Brain microvascular endothelial cell (primary cell): Measurements from ENCODE around the gene TFIP11.

Experiments
- DNase-seq: peaks from one replicate; pipeline ENCODE4 v3.0.0-alpha.2; 2020
- H3K27ac ChIP-seq: fragments of 250-450 bp; sonication (Bioruptor Pico); 2 replicates; pipeline ENCODE4 v1.5.1; 2020; ENCODE audit warnings: mild to moderate bottlenecking, moderate library complexity
- H3K27me3 ChIP-seq: fragments of 250-450 bp; sonication (Bioruptor Pico); replicated peaks from 2 replicates; pipeline ENCODE4 v1.5.1; 2020; ENCODE audit warnings: mild to moderate bottlenecking
- H3K36me3 ChIP-seq: fragments of 250-450 bp; sonication (Bioruptor Pico); replicated peaks from 2 replicates; pipeline ENCODE4 v1.5.1; 2020; ENCODE audit warnings: mild to moderate bottlenecking
- H3K4me3 ChIP-seq: 2 replicates; pipeline ENCODE4 v1.5.1; 2011; ENCODE audit warnings: low read depth, mild to moderate bottlenecking, control low read depth, low read length, moderate library complexity
- CTCF ChIP-seq: IDR thresholded peaks from 2 replicates; pipeline ENCODE4 v1.5.1; 2011; ENCODE audit warnings: low read depth, mild to moderate bottlenecking, moderate library complexity, low read length, control low read depth, inconsistent platforms; ENCODE audit errors: missing control alignments
- in situ Hi-C: cut with HindIII; loops from 2 replicates; pipeline ENCODE4 v1.10.0; 2017; ENCODE audit warnings: low sequenced_read_pairs, low pct_ligation_motif_present

The TFIP11 gene

GRCh38 chr22:26512149-26512793 is at the start of gene TFIP11:
Gene TFIP11, minus strand, starts transcription at chr22:26512473. Its CDS starts 2,201 bp downstream, at chr22:26510272.
- in situ Hi-C loops = no loop called here
- Histone ChIP-seq H3K27me3 (no peaks in the 10 kb centered on the region), H3K4me3 (peak within 1 kb of the TSS; percentile 99), H3K27ac (peak within 1 kb of the TSS; percentile 56), H3K36me3 (peaks cover 23% of the 10 kb centered on the region)
- peak; percentile 94 for DNase-seq
- TF ChIP-seq CTCF = peak; percentile 14

- in situ Hi-C loops = no loop called here
- DNase-seq = no peak
- Histone ChIP-seq H3K4me3 (no peak overlapping the region), H3K36me3 (peaks cover 8% of the 10 kb centered on the region), H3K27ac (no peak overlapping the region), H3K27me3 (no peaks in the 10 kb centered on the region)
- TF ChIP-seq CTCF = no peak
Measured at GRCh38 chr22:26561756-26562417, 49.6 kb upstream of the TFIP11 start.

- Histone ChIP-seq H3K4me3 (no peak overlapping the region), H3K27ac (no peak overlapping the region), H3K27me3 (no peaks in the 10 kb centered on the region), H3K36me3 (peaks cover 6% of the 10 kb centered on the region)
- no peak for TF ChIP-seq CTCF
- in situ Hi-C loops = no loop called here
- no peak for DNase-seq
Measured at GRCh38 chr22:26559961-26560575, 47.8 kb upstream of the TFIP11 start.

- DNase-seq = peak; percentile 64
- in situ Hi-C loops = no loop called here
- Histone ChIP-seq H3K4me3 (no peak overlapping the region), H3K27ac (peak overlapping the region; percentile 48), H3K36me3 (no peaks in the 10 kb centered on the region), H3K27me3 (no peaks in the 10 kb centered on the region)
- peak; percentile 37 for TF ChIP-seq CTCF
Measured at GRCh38 chr22:26558248-26558895, 46.1 kb upstream of the TFIP11 start.

GRCh38 chr22:26556904-26557303 is 44.6 kb upstream of the TFIP11 start:
- Histone ChIP-seq H3K27me3 (no peaks in the 10 kb centered on the region), H3K27ac (no peak overlapping the region), H3K4me3 (no peak overlapping the region), H3K36me3 (no peaks in the 10 kb centered on the region)
- in situ Hi-C loops = no loop called here
- no peak for TF ChIP-seq CTCF
- DNase-seq = no peak
